Loucy (cell line): ENCODE data around the gene STAP2.

ENCODE experiments used
- H2AFZ ChIP-seq: fragments of 200-600 bp; sonication (generic); 2 replicates; pipeline ENCODE4 v1.6.0; 2016; ENCODE audit warnings: antibody characterized with exemption, mild to moderate bottlenecking, low read length, moderate library complexity
- H3F3A ChIP-seq: fragments of 200-600 bp; 2 replicates; pipeline ENCODE4 v1.6.0; 2016; ENCODE audit warnings: antibody characterized with exemption, low read depth, mild to moderate bottlenecking
- H3K27me3 ChIP-seq: fragments of 200-600 bp; sonication (generic); 2 replicates; pipeline ENCODE4 v1.6.1; 2014; ENCODE audit warnings: low read length, mild to moderate bottlenecking; ENCODE audit not compliant: insufficient read depth, poor library complexity, severe bottlenecking
- H3K36me3 ChIP-seq: fragments of 200-600 bp; sonication (generic); 2 replicates; pipeline ENCODE4 v1.6.1; 2016; ENCODE audit warnings: low read length; ENCODE audit not compliant: insufficient read depth
- H3K4me1 ChIP-seq: fragments of 200-600 bp; sonication (generic); 2 replicates; pipeline ENCODE4 v1.5.1; 2014; ENCODE audit warnings: low read length, mild to moderate bottlenecking; ENCODE audit not compliant: insufficient read depth, poor library complexity, severe bottlenecking
- H3K4me2 ChIP-seq: fragments of 200-600 bp; sonication (generic); 2 replicates; pipeline ENCODE4 v1.6.0; 2014; ENCODE audit warnings: antibody characterized with exemption, low read length, low read depth, mild to moderate bottlenecking; ENCODE audit not compliant: poor library complexity, severe bottlenecking
- H3K4me3 ChIP-seq: fragments of 200-600 bp; sonication (generic); 2 replicates; pipeline ENCODE4 v1.5.1; 2014; ENCODE audit warnings: low read length, mild to moderate bottlenecking, mixed read lengths; ENCODE audit not compliant: poor library complexity, severe bottlenecking
- H3K79me2 ChIP-seq: fragments of 200-600 bp; sonication (generic); 2 replicates; pipeline ENCODE4 v1.6.1; 2014; ENCODE audit warnings: low read length; ENCODE audit not compliant: insufficient read depth
- H3K9ac ChIP-seq: fragments of 200-600 bp; sonication (generic); 2 replicates; pipeline ENCODE4 v1.6.0; 2014; ENCODE audit warnings: mild to moderate bottlenecking, low read depth, low read length, moderate library complexity; ENCODE audit not compliant: poor library complexity, severe bottlenecking
- H3K9me2 ChIP-seq: fragments of 200-600 bp; sonication (generic); replicated peaks from 2 replicates; pipeline ENCODE4 v1.6.1; 2016; ENCODE audit warnings: low read depth, low read length, mixed read lengths
- H3K9me3 ChIP-seq: fragments of 200-600 bp; sonication (generic); 2 replicates; pipeline ENCODE4 v1.6.1; 2014; ENCODE audit warnings: mild to moderate bottlenecking, antibody characterized with exemption, low read length, low read depth; ENCODE audit not compliant: insufficient read depth
- H4K20me1 ChIP-seq: fragments of 200-600 bp; sonication (generic); 2 replicates; pipeline ENCODE4 v1.6.0; 2014; ENCODE audit warnings: antibody characterized with exemption, low read length, mild to moderate bottlenecking; ENCODE audit not compliant: insufficient read depth, poor library complexity, severe bottlenecking
- EZH2phosphoT487 ChIP-seq: fragments of 200-600 bp; IDR thresholded peaks from 2 replicates; pipeline ENCODE4 v1.6.1; 2018; ENCODE audit warnings: antibody characterized with exemption, mild to moderate bottlenecking, moderate library complexity, borderline replicate concordance
- TF ChIP-seq, protein P1 (sequence below): fragments of 200-600 bp; sonication (generic); conservative IDR thresholded peaks from 2 replicates; pipeline ENCODE4 v1.5.1; 2014; ENCODE audit warnings: mild to moderate bottlenecking, antibody characterized with exemption, low read length

Gene STAP2

DNA sequence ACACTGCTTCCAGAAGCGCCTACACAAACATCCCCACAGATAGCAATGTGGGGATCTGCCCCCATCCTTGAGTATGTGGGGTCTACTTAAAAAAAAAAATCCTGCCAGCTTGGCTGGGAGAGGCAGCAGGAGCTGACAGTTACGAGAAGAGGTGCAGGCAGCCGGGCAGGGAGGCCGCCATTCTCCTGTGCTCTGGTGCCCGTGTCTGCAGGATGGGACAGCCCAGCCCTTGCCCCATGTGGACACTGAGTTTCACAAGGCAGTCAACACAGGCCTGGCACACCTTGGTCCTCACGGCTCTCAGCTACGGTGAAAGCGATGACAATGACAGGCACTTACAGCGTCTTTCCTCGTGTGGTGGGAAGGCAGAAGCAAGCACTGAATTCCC, 28.7 kb upstream of the STAP2 start:
- H3K9me3 ChIP-seq = no peaks in the 10 kb centered on the region
- no peaks in the 10 kb centered on the region for H3F3A ChIP-seq
- no peak overlapping the region for H2AFZ ChIP-seq
- no peaks in the 10 kb centered on the region for H3K9me2 ChIP-seq
- no peak overlapping the region for H3K9ac ChIP-seq
- TF ChIP-seq, protein P1, sequence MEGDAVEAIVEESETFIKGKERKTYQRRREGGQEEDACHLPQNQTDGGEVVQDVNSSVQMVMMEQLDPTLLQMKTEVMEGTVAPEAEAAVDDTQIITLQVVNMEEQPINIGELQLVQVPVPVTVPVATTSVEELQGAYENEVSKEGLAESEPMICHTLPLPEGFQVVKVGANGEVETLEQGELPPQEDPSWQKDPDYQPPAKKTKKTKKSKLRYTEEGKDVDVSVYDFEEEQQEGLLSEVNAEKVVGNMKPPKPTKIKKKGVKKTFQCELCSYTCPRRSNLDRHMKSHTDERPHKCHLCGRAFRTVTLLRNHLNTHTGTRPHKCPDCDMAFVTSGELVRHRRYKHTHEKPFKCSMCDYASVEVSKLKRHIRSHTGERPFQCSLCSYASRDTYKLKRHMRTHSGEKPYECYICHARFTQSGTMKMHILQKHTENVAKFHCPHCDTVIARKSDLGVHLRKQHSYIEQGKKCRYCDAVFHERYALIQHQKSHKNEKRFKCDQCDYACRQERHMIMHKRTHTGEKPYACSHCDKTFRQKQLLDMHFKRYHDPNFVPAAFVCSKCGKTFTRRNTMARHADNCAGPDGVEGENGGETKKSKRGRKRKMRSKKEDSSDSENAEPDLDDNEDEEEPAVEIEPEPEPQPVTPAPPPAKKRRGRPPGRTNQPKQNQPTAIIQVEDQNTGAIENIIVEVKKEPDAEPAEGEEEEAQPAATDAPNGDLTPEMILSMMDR = no peak
- TF ChIP-seq EZH2phosphoT487 = no peak
- H3K4me3 ChIP-seq = no peak overlapping the region
- H3K36me3 ChIP-seq = peaks cover 36% of the 10 kb centered on the region; the same call in 1 of the 2 replicates
- H3K79me2 ChIP-seq = peaks cover 32% of the 10 kb centered on the region; the same call in 1 of the 2 replicates
- no peaks in the 10 kb centered on the region for H3K27me3 ChIP-seq
- H3K4me1 ChIP-seq = peaks cover 28% of the 10 kb centered on the region
- peaks cover 16% of the 10 kb centered on the region for H4K20me1 ChIP-seq
- no peak overlapping the region for H3K4me2 ChIP-seq

DNA sequence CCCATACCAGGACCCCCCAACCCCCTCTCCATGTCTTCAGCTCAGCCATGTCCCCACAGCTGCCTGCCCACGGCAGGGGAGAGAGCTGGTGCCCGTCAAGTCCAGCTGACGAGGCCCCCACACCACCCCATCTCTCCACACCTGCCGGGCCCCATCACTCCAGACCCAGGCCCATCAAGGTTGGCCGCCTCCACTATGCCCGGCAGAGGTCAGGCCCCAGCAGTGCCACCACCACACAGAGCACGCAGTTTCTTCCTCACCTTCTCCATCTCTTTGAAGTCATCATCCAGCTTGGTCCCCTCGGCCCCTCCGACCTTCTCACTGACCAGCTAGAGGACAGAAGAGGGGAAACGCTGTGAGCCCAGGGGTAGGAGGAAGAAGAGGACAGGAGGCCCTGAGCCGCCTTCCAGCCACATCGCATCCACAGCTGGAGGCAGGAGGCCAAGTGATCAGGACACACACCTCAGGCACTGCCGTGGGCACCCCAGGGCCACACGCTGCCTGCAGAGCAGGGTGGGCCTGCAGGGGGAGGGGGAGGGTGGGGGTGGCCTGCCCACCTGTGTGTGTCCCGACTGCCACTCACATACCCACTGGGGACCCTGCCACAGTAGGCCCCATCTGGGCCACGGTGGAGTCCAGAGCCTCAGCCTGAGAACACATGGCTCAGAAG, 28.2 kb upstream of the STAP2 start:
- H4K20me1 ChIP-seq = peaks cover 16% of the 10 kb centered on the region
- H3K79me2 ChIP-seq = peaks cover 26% of the 10 kb centered on the region; the same call in 1 of the 2 replicates

DNA sequence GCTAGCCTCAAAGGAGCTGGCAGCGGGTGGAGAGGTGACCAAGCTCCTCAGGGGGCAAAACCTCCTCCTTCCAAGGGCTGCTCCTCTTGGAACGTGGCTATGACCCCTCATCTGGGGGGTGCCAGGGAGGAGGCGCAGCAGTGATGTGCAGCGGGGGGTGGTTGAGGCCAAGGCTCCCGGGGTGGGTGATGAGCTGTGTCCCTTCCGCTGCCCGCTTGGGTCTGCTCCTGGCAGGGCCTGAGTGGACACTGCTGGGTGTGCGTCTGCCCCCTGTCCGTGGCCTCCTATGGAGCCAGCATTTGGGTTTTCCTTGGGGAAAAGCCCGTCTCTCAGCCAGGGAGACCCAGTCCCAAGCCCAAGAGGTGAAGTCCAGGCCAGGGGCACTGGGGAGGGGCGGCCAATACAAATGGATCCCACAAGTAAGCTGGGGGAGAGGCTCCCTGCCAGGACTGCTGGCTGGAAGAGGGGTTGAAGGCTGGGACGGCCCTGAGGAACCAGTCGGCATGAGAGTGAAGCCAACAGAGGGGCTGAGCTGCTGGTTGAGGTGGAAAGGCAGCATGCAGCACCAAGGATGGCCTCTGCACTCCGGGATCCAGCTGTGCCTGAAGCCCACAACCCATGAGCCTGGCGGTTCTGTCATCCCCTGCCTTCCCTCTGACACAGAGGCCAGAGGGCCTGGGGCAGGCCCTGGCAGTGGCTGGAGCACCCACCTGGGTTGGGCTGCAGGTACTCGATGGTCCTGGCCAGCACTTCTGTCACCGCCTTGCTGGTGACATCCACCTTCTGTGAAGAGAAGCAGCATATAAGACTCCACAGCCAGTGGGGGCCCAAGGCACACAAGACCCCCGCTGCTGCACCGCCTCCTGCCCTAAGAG, 27.4 kb upstream of the STAP2 start:
- Histone ChIP-seq H3K9me3 (no peaks in the 10 kb centered on the region), H3K27me3 (no peaks in the 10 kb centered on the region), H2AFZ (no peak overlapping the region), H3K79me2 (peaks cover 19% of the 10 kb centered on the region; the same call in 1 of the 2 replicates), H4K20me1 (peaks cover 12% of the 10 kb centered on the region), H3K9ac (no peak overlapping the region), H3K36me3 (peaks cover 47% of the 10 kb centered on the region; the same call in 1 of the 2 replicates), H3K4me2 (no peak overlapping the region), H3K4me3 (no peak overlapping the region), H3K9me2 (no peaks in the 10 kb centered on the region), H3K4me1 (peaks cover 28% of the 10 kb centered on the region), H3F3A (no peaks in the 10 kb centered on the region)
- no peak for TF ChIP-seq EZH2phosphoT487

More for the DNA sequence above, 28.2 kb upstream of the STAP2 start:
- no peak overlapping the region for H3K9ac ChIP-seq
- peaks cover 41% of the 10 kb centered on the region; the same call in 1 of the 2 replicates for H3K36me3 ChIP-seq
- no peaks in the 10 kb centered on the region for H3K9me3 ChIP-seq
- H3K9me2 ChIP-seq = no peaks in the 10 kb centered on the region
- no peaks in the 10 kb centered on the region for H3K27me3 ChIP-seq
- H3K4me1 ChIP-seq = peaks cover 28% of the 10 kb centered on the region
- H2AFZ ChIP-seq = no peak overlapping the region
- H3K4me3 ChIP-seq = no peak overlapping the region
- TF ChIP-seq, protein P1 = no peak
- no peak for TF ChIP-seq EZH2phosphoT487
- H3K4me2 ChIP-seq = no peak overlapping the region
- no peaks in the 10 kb centered on the region for H3F3A ChIP-seq
